ENCODE measurements around the gene ETNPPL.

- TF ChIP-seq GATA3 (IDR thresholded peaks at IDR 0.05; ENCODE audit: low read depth, low read length) (0 out of 2 replicates have a peak, but pooled peaks have one; percentile 40), GATA2 (IDR thresholded peaks at IDR 0.05; ENCODE audit: low read depth, low read length) (no peak; the same call in 1 of the 2 replicates)
Measured at GRCh38 chr4:108703370-108703769, 59.5 kb downstream of the ETNPPL start.
